Endodermal cell (in vitro differentiated cells): ENCODE data around the gene CBL. TPM values are rescaled to one million over a fixed set of nuclear protein-coding genes. Genes with fewer than 3 reads are reported as not detected.

Experiments used
- DNase-seq: peaks from one replicate; pipeline ENCODE4 v3.0.0-alpha.2; 2017
- H3K27ac ChIP-seq: 2 replicates; pipeline ENCODE4 v1.5.1; 2013; ENCODE audit warnings: mild to moderate bottlenecking, low read depth, low read length, moderate library complexity
- H3K27me3 ChIP-seq: 2 replicates; pipeline ENCODE4 v1.6.1; 2013; ENCODE audit warnings: mild to moderate bottlenecking, low read length, moderate library complexity; ENCODE audit not compliant: insufficient read depth, control insufficient read depth, poor library complexity, severe bottlenecking
- H3K36me3 ChIP-seq: 2 replicates; pipeline ENCODE4 v1.7.0; 2013; ENCODE audit warnings: mild to moderate bottlenecking, low read length, moderate library complexity; ENCODE audit not compliant: control insufficient read depth, insufficient read depth
- H3K4me1 ChIP-seq: one replicate; pipeline ENCODE4 v1.7.0; 2013; ENCODE audit warnings: low read length; ENCODE audit not compliant: control insufficient read depth, insufficient read depth
- H3K4me3 ChIP-seq: 2 replicates; pipeline ENCODE4 v1.5.1; 2013; ENCODE audit warnings: mild to moderate bottlenecking, low read length, moderate library complexity
- H3K9ac ChIP-seq: 2 replicates; pipeline ENCODE4 v1.6.1; 2013; ENCODE audit warnings: mild to moderate bottlenecking, low read length, moderate library complexity; ENCODE audit not compliant: poor library complexity, severe bottlenecking; ENCODE audit errors: extremely low read depth
- H3K9me3 ChIP-seq: 2 replicates; pipeline ENCODE4 v1.6.1; 2013; ENCODE audit warnings: mild to moderate bottlenecking, low read length, moderate library complexity; ENCODE audit not compliant: control insufficient read depth
- H3K27ac Mint-ChIP-seq: 2 replicates; pipeline ENCODE4 v1.8.0; 2020; ENCODE audit warnings: mixed read lengths
- H3K27me3 Mint-ChIP-seq: 2 replicates; pipeline ENCODE4 v1.8.0; 2021; ENCODE audit warnings: mild to moderate bottlenecking, mixed read lengths; ENCODE audit not compliant: insufficient read depth
- H3K36me3 Mint-ChIP-seq: 2 replicates; pipeline ENCODE4 v1.8.0; 2020; ENCODE audit warnings: low read depth, mixed read lengths
- H3K4me1 Mint-ChIP-seq: 2 replicates; pipeline ENCODE4 v1.8.0; 2020; ENCODE audit warnings: mixed read lengths
- H3K4me3 Mint-ChIP-seq: 2 replicates; pipeline ENCODE4 v1.8.0; 2020; ENCODE audit warnings: mild to moderate bottlenecking, moderate library complexity, mixed read lengths
- H3K9me3 Mint-ChIP-seq: 2 replicates; pipeline ENCODE4 v1.8.0; 2020; ENCODE audit warnings: mild to moderate bottlenecking, mixed read lengths
- WGBS, 2 experiments: methylation state at CpG; one replicate each; pipeline versions ENCODE4 v1.1.5 to v1.1.7; 2013; ENCODE audit warnings: missing lambda C conversion rate in 2 of 2, mixed read lengths in 1 of 2; ENCODE audit not compliant: insufficient coverage in 1 of 2, insufficient read length in 1 of 2; 5-methylcytosine and 5-hydroxymethylcytosine counted together
- total RNA-seq, 2 donors: library from RNA; stranded (reverse); fragmentation: NEBNext Ultra II Directional in 1 of 2; extraction: Animal tissue kit (Norgen Biotek cat#: 25700) in 1 of 2; gene quantifications; 2 replicates in 1 of 2; 3 replicates in 1 of 2; pipeline ENCODE4 v1.2.1, GENCODE V29; 2021
- TF ChIP-seq, protein P1 (sequence below): fragments of 200-600 bp; sonication (generic); conservative IDR thresholded peaks from 2 replicates; pipeline ENCODE4 v1.5.0; 2021; ENCODE audit warnings: antibody characterized with exemption, mild to moderate bottlenecking

The CBL gene
- total RNA-seq, 2 donors from 2014 or later, result 40.3 to 52.7 TPM

DNA sequence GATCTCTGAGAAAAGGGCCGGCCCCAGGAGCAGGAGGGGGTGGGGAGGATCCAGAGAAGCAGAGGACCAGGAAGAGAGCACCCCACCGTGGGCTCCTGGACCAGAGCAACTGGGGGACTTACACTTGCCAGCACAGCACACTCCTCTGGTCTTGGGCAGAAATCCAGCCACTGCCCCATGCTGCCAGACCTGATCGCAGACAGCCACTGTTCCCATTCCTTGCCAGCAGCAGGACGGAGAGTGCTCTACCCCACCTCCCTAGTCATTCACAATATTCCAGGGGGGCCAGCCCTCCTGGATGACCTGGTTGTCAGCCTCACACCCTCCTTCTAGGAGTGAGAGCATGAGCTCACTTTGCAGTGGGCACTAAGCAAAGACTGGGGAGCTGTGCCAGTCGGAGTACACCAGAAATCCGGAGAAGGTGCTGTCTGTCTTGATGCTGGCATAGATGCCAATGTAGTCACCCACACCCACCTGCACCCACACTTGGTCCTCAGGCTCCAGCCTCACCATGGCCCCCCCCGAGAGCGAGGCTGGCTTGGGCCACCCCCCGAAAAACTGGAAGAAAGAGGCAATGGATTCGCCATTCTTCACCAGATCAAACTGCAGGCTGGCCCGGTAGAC is 132.9 kb downstream of the CBL start:
- Mint-ChIP-seq H3K27ac (no peak overlapping the region), H3K36me3 (peaks cover 5% of the 10 kb centered on the region), H3K4me1 (peaks cover 19% of the 10 kb centered on the region), H3K27me3 (peaks cover 52% of the 10 kb centered on the region), H3K4me3 (peak overlapping the region; percentile 83), H3K9me3 (no peaks in the 10 kb centered on the region)
- Histone ChIP-seq H3K27me3 (peaks cover 51% of the 10 kb centered on the region), H3K4me3 (no peak overlapping the region), H3K9ac (no peak overlapping the region), H3K9me3 (no peaks in the 10 kb centered on the region), H3K36me3 (peaks cover 8% of the 10 kb centered on the region), H3K27ac (no peak overlapping the region), H3K4me1 (peaks cover 16% of the 10 kb centered on the region)
- TF ChIP-seq, protein P1, sequence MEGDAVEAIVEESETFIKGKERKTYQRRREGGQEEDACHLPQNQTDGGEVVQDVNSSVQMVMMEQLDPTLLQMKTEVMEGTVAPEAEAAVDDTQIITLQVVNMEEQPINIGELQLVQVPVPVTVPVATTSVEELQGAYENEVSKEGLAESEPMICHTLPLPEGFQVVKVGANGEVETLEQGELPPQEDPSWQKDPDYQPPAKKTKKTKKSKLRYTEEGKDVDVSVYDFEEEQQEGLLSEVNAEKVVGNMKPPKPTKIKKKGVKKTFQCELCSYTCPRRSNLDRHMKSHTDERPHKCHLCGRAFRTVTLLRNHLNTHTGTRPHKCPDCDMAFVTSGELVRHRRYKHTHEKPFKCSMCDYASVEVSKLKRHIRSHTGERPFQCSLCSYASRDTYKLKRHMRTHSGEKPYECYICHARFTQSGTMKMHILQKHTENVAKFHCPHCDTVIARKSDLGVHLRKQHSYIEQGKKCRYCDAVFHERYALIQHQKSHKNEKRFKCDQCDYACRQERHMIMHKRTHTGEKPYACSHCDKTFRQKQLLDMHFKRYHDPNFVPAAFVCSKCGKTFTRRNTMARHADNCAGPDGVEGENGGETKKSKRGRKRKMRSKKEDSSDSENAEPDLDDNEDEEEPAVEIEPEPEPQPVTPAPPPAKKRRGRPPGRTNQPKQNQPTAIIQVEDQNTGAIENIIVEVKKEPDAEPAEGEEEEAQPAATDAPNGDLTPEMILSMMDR, result no peak
- WGBS, 2 experiments, result 59 to 78% methylated on average over 3 to 11 of the region's 11 CpGs
- peak; percentile 63 for DNase-seq

DNA sequence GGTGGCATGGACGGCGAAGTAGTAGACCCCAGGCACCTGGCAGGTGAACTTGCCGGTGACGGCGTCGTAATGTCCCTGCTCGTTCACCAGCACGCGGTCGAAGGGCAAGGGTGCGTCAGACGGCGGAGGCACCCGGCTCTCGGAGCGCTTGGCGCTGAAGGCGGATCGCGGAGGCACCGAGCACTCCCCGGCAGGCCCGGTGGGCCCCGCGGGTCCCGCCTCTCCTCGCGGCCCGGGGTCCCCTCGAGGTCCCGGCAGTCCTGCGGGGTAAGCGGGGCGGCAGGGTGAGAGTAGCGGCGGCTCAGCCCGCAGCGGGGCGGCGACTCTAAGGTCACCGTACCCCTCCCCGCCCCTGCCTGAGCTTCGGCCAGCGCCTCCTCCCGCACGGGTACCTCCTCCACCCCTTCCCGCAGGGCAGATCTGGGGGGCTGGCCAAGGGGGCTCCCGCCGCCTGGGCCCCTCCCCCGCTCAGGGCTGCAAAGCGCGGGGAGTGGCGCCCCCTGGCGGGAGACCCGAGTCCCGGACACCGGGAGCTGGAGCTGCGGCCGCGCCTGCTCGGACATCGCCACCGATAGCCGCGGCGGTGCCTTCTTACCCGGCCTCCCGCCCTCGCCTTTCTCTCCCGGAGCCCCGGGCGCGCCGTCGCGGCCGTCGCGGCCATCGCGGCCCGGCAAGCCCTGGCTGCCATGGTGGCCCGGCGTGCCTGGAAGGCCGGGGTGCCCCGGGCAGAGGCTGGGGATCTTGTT is 133.6 kb downstream of the CBL start:
- peaks cover 59% of the 10 kb centered on the region for H3K27me3 Mint-ChIP-seq
- Histone ChIP-seq H3K27ac (no peak overlapping the region), H3K9me3 (no peaks in the 10 kb centered on the region), H3K27me3 (peaks cover 57% of the 10 kb centered on the region), H3K4me1 (peaks cover 16% of the 10 kb centered on the region), H3K9ac (no peak overlapping the region), H3K36me3 (peaks cover 8% of the 10 kb centered on the region), H3K4me3 (peak overlapping the region; percentile 62)
- TF ChIP-seq, protein P1, result peak; percentile 100
- peaks cover 5% of the 10 kb centered on the region for H3K36me3 Mint-ChIP-seq
- H3K9me3 Mint-ChIP-seq, result no peaks in the 10 kb centered on the region
- peak; percentile 92 for DNase-seq
- H3K4me1 Mint-ChIP-seq, result peaks cover 19% of the 10 kb centered on the region
- 10 to 35% methylated on average over 25 to 86 of the region's 86 CpGs for WGBS, 2 experiments
- H3K4me3 Mint-ChIP-seq, result peak overlapping the region; percentile 83
- H3K27ac Mint-ChIP-seq, result no peak overlapping the region

DNA sequence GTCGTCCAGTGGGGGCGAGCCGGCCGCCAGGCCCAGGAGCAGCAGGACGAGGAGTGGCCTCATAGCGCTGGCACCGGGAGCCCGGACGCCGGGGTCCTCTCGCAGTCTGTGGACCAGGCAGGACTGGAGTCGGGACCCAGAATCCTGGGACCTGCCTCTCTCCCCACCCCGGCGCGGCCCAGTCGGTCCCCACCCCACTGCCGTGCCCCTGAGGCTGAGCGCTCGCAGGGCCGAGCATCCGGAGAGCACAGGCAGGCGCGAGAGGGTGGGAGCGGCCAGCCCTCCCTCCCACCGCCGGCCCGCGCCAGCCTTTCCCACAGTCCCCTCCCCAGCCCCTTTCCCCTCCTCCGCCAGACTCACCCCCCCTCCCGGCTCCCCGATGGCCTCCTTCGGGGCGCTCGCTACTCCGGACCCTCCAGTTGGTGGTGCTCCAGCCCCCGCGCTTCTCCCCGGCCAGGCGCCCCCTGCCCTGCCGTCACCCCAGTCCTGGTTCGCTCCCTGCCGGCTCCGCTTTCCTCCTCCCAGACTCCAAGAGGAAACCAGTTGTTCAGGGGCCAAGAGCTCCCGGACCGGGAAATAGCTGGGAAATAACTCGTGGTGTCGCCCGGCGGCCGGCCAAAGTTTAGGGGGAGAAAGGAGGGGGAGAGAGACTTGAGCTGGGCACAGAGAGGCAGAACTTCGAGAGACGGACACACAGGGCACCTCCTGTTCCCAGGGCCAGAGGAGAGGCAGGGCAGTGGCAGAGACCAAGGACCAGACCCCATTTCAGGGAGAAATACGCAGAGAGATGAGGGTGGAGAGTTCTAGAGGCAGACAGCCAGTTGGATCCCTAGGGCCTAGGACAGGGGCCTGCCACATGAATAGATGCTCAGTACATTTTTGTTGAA is 134.4 kb downstream of the CBL start, which contains the start of gene C1QTNF5:
TSS of gene C1QTNF5 (minus strand) at position 549 of the 887 bp plus-strand sequence. CDS start at position 63, 486 bp downstream.
- peak; percentile 79 for DNase-seq
- peak within 1 kb of the TSS; percentile 62 for H3K4me3 ChIP-seq
- Mint-ChIP-seq H3K9me3 (no peaks in the 10 kb centered on the region), H3K27me3 (peaks cover 66% of the 10 kb centered on the region), H3K27ac (no peak within 1 kb of the TSS), H3K4me3 (peak within 1 kb of the TSS; percentile 38), H3K4me1 (peaks cover 19% of the 10 kb centered on the region), H3K36me3 (peaks cover 5% of the 10 kb centered on the region)
- peaks cover 9% of the 10 kb centered on the region for H3K4me1 ChIP-seq
- H3K36me3 ChIP-seq, result peaks cover 8% of the 10 kb centered on the region
- H3K9me3 ChIP-seq, result no peaks in the 10 kb centered on the region
- WGBS, 2 experiments, result 10 to 23% methylated on average over 11 to 53 of the region's 53 CpGs
- H3K27me3 ChIP-seq, result peaks cover 63% of the 10 kb centered on the region
- H3K27ac ChIP-seq, result no peak within 1 kb of the TSS
- TF ChIP-seq, protein P1, result no peak
- no peak within 1 kb of the TSS for H3K9ac ChIP-seq
